ENCODE results near the gene GCSAM. TPM values are rescaled to one million over a fixed set of nuclear protein-coding genes. Genes with fewer than 3 reads are reported as not detected.

Gene GCSAM
- total RNA-seq, 2 donors from 2014 or later = 0.29 to 0.37 TPM

- no peak for DNase-seq (ENCODE audit: low spot score)
- intact Hi-C loops (cut with DNase I) = no loop called here
These were observed 1.9 kb downstream of the GCSAM start for GRCh38 chr3:112131111-112131510.

GRCh38 chr3:112130638-112130993 lies 2.4 kb downstream of the GCSAM start:
- no peak for DNase-seq (ENCODE audit: low spot score)
- intact Hi-C loops (cut with DNase I) = no loop called here

GRCh38 chr3:112129925-112130637 lies 3.0 kb downstream of the GCSAM start:
- DNase-seq (ENCODE audit: low spot score) = no peak
- intact Hi-C loops (cut with DNase I) = no loop called here

GRCh38 chr3:112128843-112129727 lies 4.0 kb downstream of the GCSAM start:
- intact Hi-C loops (cut with DNase I) = no loop called here
- DNase-seq (ENCODE audit: low spot score) = no peak

- intact Hi-C loops (cut with DNase I) = no loop called here
- DNase-seq (ENCODE audit: low spot score) = no peak
These were observed 5.2 kb downstream of the GCSAM start for GRCh38 chr3:112127522-112128494.

- no peak for DNase-seq (ENCODE audit: low spot score)
- intact Hi-C loops (cut with DNase I) = no loop called here
These were observed 6.5 kb downstream of the GCSAM start for GRCh38 chr3:112126511-112126911.

- DNase-seq (ENCODE audit: low spot score) = no peak
These were observed 8.0 kb downstream of the GCSAM start for GRCh38 chr3:112124907-112125607.

GRCh38 chr3:112123548-112123947 lies 9.5 kb downstream of the GCSAM start:
- no peak for DNase-seq (ENCODE audit: low spot score)
- intact Hi-C loops (cut with DNase I) = no loop called here

More at GRCh38 chr3:112124907-112125607, 8.0 kb downstream of the GCSAM start:
- intact Hi-C loops (cut with DNase I) = no loop called here

- no peak for DNase-seq (ENCODE audit: low spot score)
- intact Hi-C loops (cut with DNase I) = no loop called here
These were observed 10.2 kb downstream of the GCSAM start for GRCh38 chr3:112122870-112123269.

- intact Hi-C loops (cut with DNase I) = no loop called here
- no peak for DNase-seq (ENCODE audit: low spot score)
These were observed 11.2 kb downstream of the GCSAM start for GRCh38 chr3:112121577-112122547.

GRCh38 chr3:112119962-112120836 lies 12.8 kb downstream of the GCSAM start:
- no peak for DNase-seq (ENCODE audit: low spot score)
- intact Hi-C loops (cut with DNase I) = loop anchor here in 1 of 2 donors (10.0 kb wide), 1 partner anchor 405 kb away; no protein-coding TSS in a partner anchor

- DNase-seq (ENCODE audit: low spot score) = no peak
- intact Hi-C loops (cut with DNase I) = loop anchor here in 1 of 2 donors (10.0 kb wide), 1 partner anchor 407 kb away; no protein-coding TSS in a partner anchor
These were observed 15.0 kb downstream of the GCSAM start for GRCh38 chr3:112117841-112118571.

GRCh38 chr3:112117415-112117814 lies 15.6 kb downstream of the GCSAM start:
- no peak for DNase-seq (ENCODE audit: low spot score)
- intact Hi-C loops (cut with DNase I) = loop anchor here in 1 of 2 donors (10.0 kb wide), 1 partner anchor 407 kb away; no protein-coding TSS in a partner anchor

GRCh38 chr3:112116748-112117186 lies 16.3 kb downstream of the GCSAM start:
- intact Hi-C loops (cut with DNase I) = loop anchor here in 1 of 2 donors (10.0 kb wide), 1 partner anchor 408 kb away; no protein-coding TSS in a partner anchor
- no peak for DNase-seq (ENCODE audit: low spot score)

- intact Hi-C loops (cut with DNase I) = loop anchor here in 1 of 2 donors (10.0 kb wide), 1 partner anchor 409 kb away; no protein-coding TSS in a partner anchor
- no peak for DNase-seq (ENCODE audit: low spot score)
These were observed 17.2 kb downstream of the GCSAM start for GRCh38 chr3:112115806-112116383.

All from posterior vena cava (tissue), 2 donors.